OCI-LY1 (cell line): ENCODE data around the gene WDR41.

Experiments used
- H2AFZ ChIP-seq: fragments of 200-600 bp; sonication (generic), shearing (Covaris generic); 2 replicates; pipeline ENCODE4 v1.6.0; 2014; ENCODE audit warnings: antibody characterized with exemption, mild to moderate bottlenecking, low read length
- H3F3A ChIP-seq: fragments of 200-600 bp; sonication (generic), shearing (Covaris generic); 2 replicates; pipeline ENCODE4 v1.6.0; 2014; ENCODE audit warnings: mild to moderate bottlenecking, antibody characterized with exemption, low read length, moderate library complexity; ENCODE audit not compliant: insufficient read depth
- H3K27ac ChIP-seq: fragments of 200-600 bp; sonication (generic); 2 replicates; pipeline ENCODE4 v1.5.1; 2014; ENCODE audit warnings: low read length, mixed run types, mild to moderate bottlenecking, low read depth; ENCODE audit not compliant: poor library complexity, severe bottlenecking
- H3K27me3 ChIP-seq: fragments of 200-600 bp; sonication (generic); 2 replicates; pipeline ENCODE4 v1.6.0; 2014; ENCODE audit warnings: antibody characterized with exemption, mild to moderate bottlenecking, low read length, moderate library complexity; ENCODE audit not compliant: insufficient read depth
- H3K36me3 ChIP-seq: fragments of 200-600 bp; sonication (generic); 2 replicates; pipeline ENCODE4 v1.6.1; 2014; ENCODE audit warnings: mild to moderate bottlenecking, antibody characterized with exemption, low read length, moderate library complexity, mixed read lengths; ENCODE audit not compliant: insufficient read depth
- H3K4me1 ChIP-seq: fragments of 200-600 bp; sonication (generic); 2 replicates; pipeline ENCODE4 v1.5.1; 2014; ENCODE audit warnings: mild to moderate bottlenecking, low read length, moderate library complexity; ENCODE audit not compliant: insufficient read depth, severe bottlenecking
- H3K4me2 ChIP-seq: fragments of 200-600 bp; sonication (generic), shearing (Covaris generic); 2 replicates; pipeline ENCODE4 v1.6.1; 2014; ENCODE audit warnings: low read length
- H3K4me3 ChIP-seq: fragments of 200-600 bp; sonication (generic); 2 replicates; pipeline ENCODE4 v1.5.1; 2014; ENCODE audit warnings: low read length, low read depth, mild to moderate bottlenecking, mixed read lengths; ENCODE audit not compliant: poor library complexity, severe bottlenecking
- H3K79me2 ChIP-seq: fragments of 200-600 bp; shearing (Covaris generic); 2 replicates; pipeline ENCODE4 v1.6.1; 2016; ENCODE audit warnings: mixed run types, low read length, mixed read lengths; ENCODE audit not compliant: insufficient read depth
- H3K9ac ChIP-seq: fragments of 200-600 bp; sonication (generic), shearing (Covaris generic); 2 replicates; pipeline ENCODE4 v1.6.1; 2014; ENCODE audit warnings: mild to moderate bottlenecking, low read length, mixed read lengths
- H3K9me2 ChIP-seq: fragments of 200-600 bp; sonication (generic), shearing (Covaris generic); 2 replicates; pipeline ENCODE4 v1.6.1; 2014; ENCODE audit warnings: low read depth, mild to moderate bottlenecking, low read length, mixed read lengths
- H3K9me3 ChIP-seq: fragments of 200-600 bp; shearing (Covaris generic); 2 replicates; pipeline ENCODE4 v1.6.1; 2014; ENCODE audit warnings: low read length, mixed read lengths
- H4K20me1 ChIP-seq: fragments of 200-600 bp; sonication (generic), shearing (Covaris generic); 2 replicates; pipeline ENCODE4 v1.6.0; 2016; ENCODE audit warnings: mild to moderate bottlenecking, low read length; ENCODE audit not compliant: insufficient read depth
- EZH2 ChIP-seq: fragments of 200-600 bp; sonication (generic), shearing (Covaris generic); IDR thresholded peaks from 2 replicates; pipeline ENCODE4 v1.8.0; 2017; ENCODE audit warnings: borderline replicate concordance, mixed run types, mild to moderate bottlenecking, antibody characterized with exemption, low read length, moderate library complexity, mixed read lengths
- TF ChIP-seq, protein P1 (sequence below): fragments of 200-600 bp; sonication (generic), shearing (Covaris generic); IDR thresholded peaks from 2 replicates; pipeline ENCODE4 v1.5.1; 2017; ENCODE audit warnings: mild to moderate bottlenecking, antibody characterized with exemption, low read length, moderate library complexity, mixed read lengths

WDR41 gene

DNA sequence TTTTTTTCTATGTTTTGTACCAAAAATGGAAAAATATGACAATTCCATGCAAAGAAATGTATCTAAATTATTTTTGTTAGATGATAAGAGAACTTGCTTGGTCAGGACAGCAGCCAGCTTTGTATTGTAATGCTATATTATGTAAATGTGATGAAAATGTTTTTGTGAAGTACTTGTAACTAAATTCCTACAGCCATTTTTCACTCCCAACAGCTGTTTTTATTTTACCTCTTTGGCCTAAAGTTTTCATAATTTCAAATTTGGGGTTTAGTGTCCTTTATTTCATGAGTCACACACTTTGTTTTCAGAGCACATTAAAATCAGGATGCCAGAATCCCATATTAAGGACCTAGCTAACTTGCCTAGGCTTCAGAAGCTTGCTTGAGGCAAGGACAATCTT, 64.1 kb downstream of the WDR41 start:
- no peaks in the 10 kb centered on the region for H4K20me1 ChIP-seq
- no peaks in the 10 kb centered on the region for H3K27me3 ChIP-seq
- H3K4me2 ChIP-seq: no peak overlapping the region
- H3K4me1 ChIP-seq: no peaks in the 10 kb centered on the region
- H3K79me2 ChIP-seq: no peaks in the 10 kb centered on the region
- H3K36me3 ChIP-seq: peaks cover 43% of the 10 kb centered on the region; the same call in 1 of the 2 replicates
- no peaks in the 10 kb centered on the region for H3F3A ChIP-seq
- no peak overlapping the region for H3K27ac ChIP-seq
- no peak for TF ChIP-seq EZH2
- TF ChIP-seq, protein P1, sequence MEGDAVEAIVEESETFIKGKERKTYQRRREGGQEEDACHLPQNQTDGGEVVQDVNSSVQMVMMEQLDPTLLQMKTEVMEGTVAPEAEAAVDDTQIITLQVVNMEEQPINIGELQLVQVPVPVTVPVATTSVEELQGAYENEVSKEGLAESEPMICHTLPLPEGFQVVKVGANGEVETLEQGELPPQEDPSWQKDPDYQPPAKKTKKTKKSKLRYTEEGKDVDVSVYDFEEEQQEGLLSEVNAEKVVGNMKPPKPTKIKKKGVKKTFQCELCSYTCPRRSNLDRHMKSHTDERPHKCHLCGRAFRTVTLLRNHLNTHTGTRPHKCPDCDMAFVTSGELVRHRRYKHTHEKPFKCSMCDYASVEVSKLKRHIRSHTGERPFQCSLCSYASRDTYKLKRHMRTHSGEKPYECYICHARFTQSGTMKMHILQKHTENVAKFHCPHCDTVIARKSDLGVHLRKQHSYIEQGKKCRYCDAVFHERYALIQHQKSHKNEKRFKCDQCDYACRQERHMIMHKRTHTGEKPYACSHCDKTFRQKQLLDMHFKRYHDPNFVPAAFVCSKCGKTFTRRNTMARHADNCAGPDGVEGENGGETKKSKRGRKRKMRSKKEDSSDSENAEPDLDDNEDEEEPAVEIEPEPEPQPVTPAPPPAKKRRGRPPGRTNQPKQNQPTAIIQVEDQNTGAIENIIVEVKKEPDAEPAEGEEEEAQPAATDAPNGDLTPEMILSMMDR: no peak
- no peak overlapping the region for H3K4me3 ChIP-seq
- H3K9me2 ChIP-seq: no peaks in the 10 kb centered on the region
- no peaks in the 10 kb centered on the region for H3K9me3 ChIP-seq
- H2AFZ ChIP-seq: no peak overlapping the region
- no peak overlapping the region for H3K9ac ChIP-seq

DNA sequence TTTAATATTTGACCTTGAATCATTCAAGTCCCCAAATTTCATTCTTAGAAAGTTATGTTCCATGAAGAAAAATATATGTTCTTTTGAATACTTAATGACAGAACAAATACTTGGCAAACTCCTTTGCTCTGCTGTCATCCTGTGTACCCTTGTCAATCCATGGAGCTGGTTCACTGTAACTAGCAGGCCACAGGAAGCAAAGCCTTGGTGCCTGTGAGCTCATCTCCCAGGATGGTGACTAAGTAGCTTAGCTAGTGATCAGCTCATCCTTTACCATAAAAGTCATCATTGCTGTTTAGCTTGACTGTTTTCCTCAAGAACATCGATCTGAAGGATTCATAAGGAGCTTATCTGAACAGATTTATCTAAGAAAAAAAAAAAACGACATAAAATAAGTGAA, 65.4 kb downstream of the WDR41 start:
- Histone ChIP-seq H3K27me3 (no peaks in the 10 kb centered on the region), H3K9ac (no peak overlapping the region), H3K79me2 (no peaks in the 10 kb centered on the region), H3K4me2 (no peak overlapping the region), H4K20me1 (no peaks in the 10 kb centered on the region), H3K4me3 (no peak overlapping the region), H3K9me3 (no peaks in the 10 kb centered on the region), H3K27ac (no peak overlapping the region), H2AFZ (no peak overlapping the region), H3K9me2 (no peaks in the 10 kb centered on the region), H3K4me1 (no peaks in the 10 kb centered on the region), H3F3A (no peaks in the 10 kb centered on the region), H3K36me3 (peaks cover 30% of the 10 kb centered on the region; the same call in 1 of the 2 replicates)
- TF ChIP-seq, protein P1: no peak
- no peak for TF ChIP-seq EZH2

DNA sequence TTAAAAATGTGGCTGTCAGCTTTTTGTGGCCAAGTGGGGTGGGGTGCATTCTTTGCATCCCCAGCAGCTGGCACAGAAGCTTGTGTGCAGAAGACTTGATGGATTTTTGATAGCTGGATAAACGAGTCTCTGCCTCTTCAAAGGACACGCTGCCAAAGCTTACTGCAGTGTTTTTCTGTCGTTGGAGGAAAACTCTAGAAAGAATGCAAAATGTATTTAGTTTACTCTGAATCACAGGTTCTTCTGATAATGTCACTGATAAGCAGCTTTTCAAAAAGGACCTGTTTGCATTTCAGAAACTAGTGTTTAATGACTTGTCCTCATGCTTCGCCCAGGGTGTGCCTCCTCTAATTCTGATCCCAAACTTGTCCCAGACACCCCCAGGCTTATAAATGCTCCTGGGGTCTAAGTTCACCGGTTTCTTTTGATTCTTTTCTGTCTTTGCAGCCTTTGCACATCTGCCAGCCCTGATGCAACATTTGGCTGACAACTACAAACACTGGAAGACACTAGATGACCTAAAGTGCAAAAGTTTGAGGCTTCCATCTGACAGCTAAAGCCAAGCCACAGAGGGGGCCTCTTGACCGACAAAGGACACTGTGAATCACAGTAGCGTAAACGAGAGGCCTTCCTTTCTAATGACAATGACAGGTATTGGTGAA, 66.0 kb downstream of the WDR41 start:
- Histone ChIP-seq H3K79me2 (no peaks in the 10 kb centered on the region), H3K36me3 (peaks cover 24% of the 10 kb centered on the region; the same call in 1 of the 2 replicates), H3K4me1 (no peaks in the 10 kb centered on the region), H3K9me2 (no peaks in the 10 kb centered on the region), H3K9ac (no peak overlapping the region), H2AFZ (no peak overlapping the region), H3F3A (no peaks in the 10 kb centered on the region), H3K9me3 (no peaks in the 10 kb centered on the region), H3K4me3 (no peak overlapping the region), H3K27ac (no peak overlapping the region), H3K4me2 (no peak overlapping the region), H4K20me1 (no peaks in the 10 kb centered on the region), H3K27me3 (no peaks in the 10 kb centered on the region)
- TF ChIP-seq, protein P1: no peak
- no peak for TF ChIP-seq EZH2
